Prostate gland (tissue), 2 donors: ENCODE results near the gene NR2F2. TPM values are rescaled to one million over a fixed set of nuclear protein-coding genes. Genes with fewer than 3 reads are reported as not detected.

Experiments used
- DNase-seq: peaks from one replicate; pipeline ENCODE4 v3.0.0-alpha.2; 2019; ENCODE audit warnings: low spot score
- H3K27ac ChIP-seq, 2 donors: fragments of 200-600 bp; sonication (generic); 2 replicates each; pipeline ENCODE4 v1.5.1; 2017 to 2019
- H3K27me3 ChIP-seq: fragments of 200-600 bp; sonication (generic); replicated peaks from 2 replicates; pipeline ENCODE4 v1.5.1; 2019; ENCODE audit not compliant: insufficient read depth
- H3K36me3 ChIP-seq, 2 donors: fragments of 200-600 bp; sonication (generic); 1 replicate in 1 of 2; 2 replicates in 1 of 2; pipeline versions ENCODE4 v1.5.1 to v1.8.1; 2017 to 2019
- H3K4me1 ChIP-seq: fragments of 200-600 bp; sonication (generic); replicated peaks from 2 replicates; pipeline ENCODE4 v1.5.1; 2019
- H3K4me3 ChIP-seq, 2 donors: fragments of 200-600 bp; sonication (generic); 2 replicates each; pipeline ENCODE4 v1.5.1; 2017 to 2019
- H3K9me3 ChIP-seq: fragments of 200-600 bp; sonication (generic); 2 replicates; pipeline ENCODE4 v1.5.1; 2017
- POLR2A ChIP-seq: fragments of 450-650 bp; IDR thresholded peaks from one replicate; pipeline ENCODE4 v1.6.1; 2016; ENCODE audit warnings: antibody characterized with exemption, mild to moderate bottlenecking
- POLR2AphosphoS5 ChIP-seq: sonication (generic); formaldehyde crosslinking; IDR thresholded peaks from one replicate; pipeline ENCODE4 v1.6.1; 2017; ENCODE audit warnings: antibody characterized with exemption
- WGBS: methylation state at CpG from one replicate; pipeline ENCODE4 v1.1.5; 2018; 5-methylcytosine and 5-hydroxymethylcytosine counted together
- intact Hi-C: fragments of 100-400 bp; cut with DNase I; formaldehyde crosslinking; loops from one replicate; pipeline ENCODE4 v1.14.2; 2022
- total RNA-seq, 2 donors: library from RNA; depleted of rRNA; stranded (reverse); fragments of >200 nt; gene quantifications; one replicate each; pipeline ENCODE4 v1.1.0, GENCODE V29; 2016
- TF ChIP-seq, protein P1 (sequence below), 4 experiments: fragments of 200-600 bp in 2 of 4; fragments of 450-650 bp in 2 of 4; sonication (generic) in 2 of 4; IDR thresholded peaks; 1 replicate in 3 of 4; 2 replicates in 1 of 4; pipeline ENCODE4 v1.5.1; 2016 to 2019; ENCODE audit warnings: antibody characterized with exemption in 4 of 4, mild to moderate bottlenecking in 2 of 4, moderate library complexity in 2 of 4

NR2F2 gene
- total RNA-seq, 2 donors from 2014 or later: 48.7 to 58.1 TPM

DNA sequence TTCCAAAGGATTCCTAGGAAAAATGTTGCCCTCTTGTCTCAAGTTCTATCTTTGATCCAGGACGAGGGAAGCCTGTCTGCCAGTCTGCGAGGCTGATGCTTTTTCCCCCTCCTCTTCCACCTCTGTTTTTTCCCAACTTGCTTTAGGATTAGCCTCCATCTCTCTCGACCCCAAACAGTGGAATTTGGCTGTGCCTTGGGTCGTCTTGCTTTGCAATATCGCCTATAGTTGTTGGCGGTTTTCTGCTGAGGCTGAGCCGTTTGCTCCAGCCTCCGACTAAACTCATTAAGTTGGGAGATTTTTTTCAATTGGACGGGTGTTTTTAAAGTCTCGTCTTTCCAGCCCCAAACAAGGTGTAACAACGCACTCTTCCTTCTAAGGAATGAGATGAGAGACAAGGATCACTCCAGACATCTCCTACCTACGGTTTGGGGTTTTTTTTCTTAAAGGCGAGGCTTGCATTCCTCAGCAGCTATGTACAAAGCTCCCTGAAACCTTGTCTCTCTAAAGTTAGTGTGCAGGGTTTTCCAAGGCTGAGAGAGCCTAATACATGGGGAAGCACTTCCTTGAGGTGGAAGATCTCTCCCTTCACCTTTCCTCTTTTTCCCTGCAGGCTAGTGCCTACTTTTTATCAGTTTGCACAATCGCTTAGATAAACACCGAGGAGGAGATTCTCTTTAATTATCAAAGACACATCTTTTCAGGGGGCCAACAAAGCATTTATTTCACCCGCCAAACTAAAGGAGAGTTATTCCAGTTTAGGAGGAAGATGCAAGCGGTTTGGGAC is 4.8 kb upstream of the NR2F2 start:
- Histone ChIP-seq H3K4me1 (no peaks in the 10 kb centered on the region), H3K27ac (peak overlapping the region; percentile 83 to 92), H3K9me3 (no peaks in the 10 kb centered on the region), H3K36me3 (no peaks in the 10 kb centered on the region), H3K27me3 (no peaks in the 10 kb centered on the region), H3K4me3 (peak overlapping the region; percentile 42 to 50)
- 15% methylated on average over 17 of the region's 17 CpGs for WGBS
- intact Hi-C loops: loop anchor here (2.0 to 10.0 kb wide), 4 partner anchors 271 to 1161 kb away; no protein-coding TSS in a partner anchor
- TF ChIP-seq POLR2A (no peak), POLR2AphosphoS5 (peak; percentile 65)
- DNase-seq: no peak

DNA sequence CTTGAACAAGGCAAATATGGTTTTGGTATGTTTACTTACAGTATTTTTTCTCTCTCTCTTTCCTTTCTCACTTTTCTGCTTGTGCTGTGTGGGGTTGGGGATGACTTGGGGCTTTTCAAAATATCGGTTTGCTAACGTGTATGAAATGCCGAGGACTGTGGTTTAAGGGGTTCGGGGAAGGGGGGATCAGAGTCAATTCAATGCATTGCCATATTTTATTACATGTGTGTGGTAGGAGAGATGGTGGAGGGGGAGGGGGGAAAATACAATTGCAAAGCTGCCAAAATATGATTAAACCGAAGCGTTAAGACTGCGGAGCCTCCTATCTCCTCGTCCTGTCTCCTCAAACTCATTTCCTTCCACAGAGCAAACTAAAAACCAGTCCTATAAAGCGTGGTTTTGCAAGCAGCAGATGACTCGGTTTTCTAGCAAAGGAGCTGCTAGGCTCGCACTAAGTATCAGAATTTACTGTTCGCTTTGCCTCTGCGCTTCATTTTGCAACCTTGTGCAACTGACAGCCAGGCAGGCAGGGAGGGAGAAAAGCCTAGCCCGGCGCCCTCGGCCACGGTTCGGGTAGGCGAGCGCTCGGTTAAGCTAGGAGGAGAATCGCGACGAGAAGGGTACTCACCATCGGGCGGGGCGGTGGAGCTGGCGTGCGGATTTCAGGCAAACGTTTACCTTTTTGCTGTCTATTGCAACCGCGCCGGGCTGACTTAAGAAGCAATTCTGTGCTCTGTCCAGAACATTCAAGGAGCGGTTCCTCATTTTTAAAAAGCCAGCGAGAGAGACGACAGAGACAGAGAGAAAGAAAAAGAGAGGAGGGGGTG is 4.0 kb upstream of the NR2F2 start:
- H3K4me3 ChIP-seq: peak overlapping the region; percentile 42 to 50
- no peaks in the 10 kb centered on the region for H3K27me3 ChIP-seq
- no peaks in the 10 kb centered on the region for H3K9me3 ChIP-seq
- no peaks in the 10 kb centered on the region for H3K4me1 ChIP-seq
- peak overlapping the region; percentile 83 to 92 for H3K27ac ChIP-seq
- no peak for DNase-seq
- no peaks in the 10 kb centered on the region for H3K36me3 ChIP-seq
- 1% methylated on average over 36 of the region's 36 CpGs for WGBS
- intact Hi-C loops: loop anchor here (2.0 to 10.0 kb wide), 4 partner anchors 272 to 1162 kb away; no protein-coding TSS in a partner anchor
- TF ChIP-seq, protein P1, sequence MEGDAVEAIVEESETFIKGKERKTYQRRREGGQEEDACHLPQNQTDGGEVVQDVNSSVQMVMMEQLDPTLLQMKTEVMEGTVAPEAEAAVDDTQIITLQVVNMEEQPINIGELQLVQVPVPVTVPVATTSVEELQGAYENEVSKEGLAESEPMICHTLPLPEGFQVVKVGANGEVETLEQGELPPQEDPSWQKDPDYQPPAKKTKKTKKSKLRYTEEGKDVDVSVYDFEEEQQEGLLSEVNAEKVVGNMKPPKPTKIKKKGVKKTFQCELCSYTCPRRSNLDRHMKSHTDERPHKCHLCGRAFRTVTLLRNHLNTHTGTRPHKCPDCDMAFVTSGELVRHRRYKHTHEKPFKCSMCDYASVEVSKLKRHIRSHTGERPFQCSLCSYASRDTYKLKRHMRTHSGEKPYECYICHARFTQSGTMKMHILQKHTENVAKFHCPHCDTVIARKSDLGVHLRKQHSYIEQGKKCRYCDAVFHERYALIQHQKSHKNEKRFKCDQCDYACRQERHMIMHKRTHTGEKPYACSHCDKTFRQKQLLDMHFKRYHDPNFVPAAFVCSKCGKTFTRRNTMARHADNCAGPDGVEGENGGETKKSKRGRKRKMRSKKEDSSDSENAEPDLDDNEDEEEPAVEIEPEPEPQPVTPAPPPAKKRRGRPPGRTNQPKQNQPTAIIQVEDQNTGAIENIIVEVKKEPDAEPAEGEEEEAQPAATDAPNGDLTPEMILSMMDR (IDR thresholded peaks at IDR 0.05): no peak
- TF ChIP-seq POLR2A: peak; percentile 15

DNA sequence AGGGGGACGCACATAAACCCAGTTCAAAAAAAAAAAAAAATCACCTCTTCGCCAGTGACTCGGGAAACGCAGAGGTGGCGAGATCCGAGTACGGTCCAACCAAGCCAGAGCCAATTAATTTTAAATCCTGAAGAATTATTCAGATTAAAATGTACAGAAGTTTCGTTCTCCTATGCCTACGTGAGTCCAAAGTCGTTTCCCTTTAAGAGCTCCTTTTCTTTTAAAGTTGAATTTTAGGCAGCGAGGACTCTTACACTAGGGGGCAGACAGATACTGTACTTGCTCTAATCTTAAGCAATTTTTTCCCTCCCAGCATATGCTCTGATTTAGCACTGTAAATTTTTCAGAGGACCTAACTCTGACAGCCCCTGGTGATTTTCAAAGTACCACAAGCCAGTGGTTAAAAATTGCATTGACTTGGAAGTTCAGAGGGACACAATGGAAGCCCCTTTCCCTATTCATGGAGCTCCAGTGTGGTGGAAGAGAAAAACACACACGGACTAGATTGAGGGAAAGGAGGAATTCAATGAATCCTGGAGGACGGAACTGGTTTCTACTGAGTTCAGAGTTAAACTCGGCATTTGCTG is 3.3 kb upstream of the NR2F2 start:
- DNase-seq: peak; percentile 64
- Histone ChIP-seq H3K27me3 (no peaks in the 10 kb centered on the region), H3K36me3 (no peaks in the 10 kb centered on the region), H3K4me1 (no peaks in the 10 kb centered on the region), H3K27ac (peak overlapping the region; percentile 83 to 92), H3K9me3 (no peaks in the 10 kb centered on the region), H3K4me3 (peak overlapping the region; percentile 42 to 50)
- intact Hi-C loops: loop anchor here (2.0 to 10.0 kb wide), 4 partner anchors 272 to 1162 kb away; no protein-coding TSS in a partner anchor
- peak; percentile 58 for TF ChIP-seq POLR2AphosphoS5
- no peak for TF ChIP-seq POLR2A
- TF ChIP-seq, protein P1 (IDR thresholded peaks at IDR 0.05): peak; percentile 17 to 83 (median 72)
- 6% methylated on average over 14 of the region's 14 CpGs for WGBS

DNA sequence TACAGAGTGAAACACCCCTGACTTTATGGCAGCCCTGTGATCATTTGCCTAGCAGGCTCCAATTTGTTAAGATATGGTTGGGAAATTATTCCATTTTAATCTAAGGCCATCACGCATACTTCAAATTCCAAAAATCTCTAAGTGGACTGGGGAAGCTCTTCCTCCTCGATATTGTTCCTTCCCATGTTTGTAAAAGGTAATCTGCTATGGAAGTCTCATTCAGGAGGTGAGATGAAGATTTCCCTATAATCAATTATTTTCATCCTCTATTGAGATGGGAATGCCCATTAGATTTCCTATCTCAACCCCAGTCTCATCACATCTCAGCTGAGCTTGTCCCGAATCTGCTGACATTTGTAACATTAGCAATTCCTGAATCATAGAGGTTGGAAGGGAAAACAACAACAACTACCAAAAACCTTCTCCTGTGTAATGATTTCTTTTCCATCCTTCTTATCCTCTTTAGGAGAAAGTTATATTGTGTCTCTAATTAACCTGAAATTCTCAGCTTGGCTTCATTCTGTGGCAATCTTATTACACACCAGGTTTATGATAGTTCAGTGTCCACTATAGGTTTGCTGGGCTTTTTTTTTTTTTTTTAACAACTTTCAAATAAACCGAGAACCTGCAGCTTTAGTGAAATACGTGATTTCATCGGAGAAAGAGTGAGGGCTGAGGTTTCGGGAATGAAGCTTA is 2.2 kb upstream of the NR2F2 start:
- Histone ChIP-seq H3K27ac (peak overlapping the region; percentile 90 to 92), H3K4me1 (no peaks in the 10 kb centered on the region), H3K27me3 (no peaks in the 10 kb centered on the region), H3K9me3 (no peaks in the 10 kb centered on the region), H3K36me3 (no peaks in the 10 kb centered on the region), H3K4me3 (peak overlapping the region in 1 of 2 donors; percentile 42)
- TF ChIP-seq POLR2A (no peak), POLR2AphosphoS5 (no peak)
- TF ChIP-seq, protein P1 (IDR thresholded peaks at IDR 0.05): no peak
- DNase-seq: no peak
- WGBS: 61% methylated on average over 7 of the region's 7 CpGs
- intact Hi-C loops: loop anchor here (10.0 kb wide), 3 partner anchors 274 to 1164 kb away; no protein-coding TSS in a partner anchor
